CD14-positive monocyte (primary cell): ENCODE results near the gene NEK4. TPM values are rescaled to one million over a fixed set of nuclear protein-coding genes. Genes with fewer than 3 reads are reported as not detected.

Source experiments
- DNase-seq, 3 donors: peaks; one replicate each; pipeline ENCODE4 v3.0.0-alpha.2; 2011 to 2022
- H2AFZ ChIP-seq: 2 replicates; pipeline ENCODE4 v1.6.0; 2012; ENCODE audit warnings: mild to moderate bottlenecking, low read depth, low read length, inconsistent platforms; ENCODE audit not compliant: insufficient read depth, poor library complexity, severe bottlenecking
- H3K27ac ChIP-seq, 2 donors: 1 replicate in 1 of 2; 2 replicates in 1 of 2; pipeline ENCODE4 v1.5.1; 2012 to 2013; ENCODE audit warnings: low read length in 2 of 2, control low read depth in 1 of 2, inconsistent platforms in 1 of 2, low read depth in 1 of 2, mild to moderate bottlenecking in 1 of 2
- H3K27me3 ChIP-seq, 2 donors: one replicate each; pipeline versions ENCODE4 v1.6.0 to v1.6.1; 2011 to 2013; ENCODE audit warnings: low read length in 2 of 2; ENCODE audit not compliant: control insufficient read depth in 2 of 2, insufficient read depth in 2 of 2
- H3K36me3 ChIP-seq, 2 donors: replicated peaks in 1 of 2; 1 replicate in 1 of 2; 2 replicates in 1 of 2; pipeline versions ENCODE4 v1.5.1 to v1.6.1; 2012 to 2013; ENCODE audit warnings: low read length in 2 of 2, control low read depth in 1 of 2, inconsistent platforms in 1 of 2, mild to moderate bottlenecking in 1 of 2; ENCODE audit not compliant: insufficient read depth in 2 of 2, control insufficient read depth in 1 of 2
- H3K4me1 ChIP-seq, 2 donors: 1 replicate in 1 of 2; 2 replicates in 1 of 2; pipeline versions ENCODE4 v1.5.1 to v1.6.1; 2012 to 2013; ENCODE audit warnings: low read length in 2 of 2, control low read depth in 1 of 2, inconsistent platforms in 1 of 2, mild to moderate bottlenecking in 1 of 2, moderate library complexity in 1 of 2; ENCODE audit not compliant: insufficient read depth in 2 of 2, control insufficient read depth in 1 of 2
- H3K4me2 ChIP-seq: replicated peaks from 2 replicates; pipeline ENCODE3; 2012; ENCODE audit warnings: low read length, moderate library complexity, mild to moderate bottlenecking; ENCODE audit not compliant: poor library complexity, severe bottlenecking; ENCODE audit errors: extremely low read depth
- H3K4me3 ChIP-seq, 3 experiments: fragments of 200-600 bp in 1 of 3; sonication (generic) in 1 of 3; replicated peaks in 1 of 3; 1 replicate in 2 of 3; 2 replicates in 1 of 3; pipeline ENCODE4 v1.5.1; 2011 to 2013; ENCODE audit warnings: low read length in 3 of 3, mild to moderate bottlenecking in 3 of 3, control low read depth in 2 of 3, low read depth in 2 of 3, inconsistent platforms in 1 of 3, moderate library complexity in 1 of 3
- H3K79me2 ChIP-seq: 2 replicates; pipeline ENCODE4 v1.6.0; 2012; ENCODE audit warnings: mild to moderate bottlenecking, control low read depth, inconsistent platforms, low read length, moderate library complexity; ENCODE audit not compliant: insufficient read depth
- H3K9ac ChIP-seq: 2 replicates; pipeline ENCODE4 v1.6.0; 2017; ENCODE audit warnings: low read length, mild to moderate bottlenecking; ENCODE audit not compliant: insufficient read depth, poor library complexity, severe bottlenecking
- H3K9me3 ChIP-seq, 2 donors: replicated peaks in 1 of 2; 1 replicate in 1 of 2; 2 replicates in 1 of 2; pipeline versions ENCODE4 v1.5.1 to v1.6.1; 2012 to 2013; ENCODE audit warnings: low read length in 2 of 2, control low read depth in 1 of 2; ENCODE audit not compliant: control insufficient read depth in 1 of 2, insufficient read depth in 1 of 2
- H4K20me1 ChIP-seq: 2 replicates; pipeline ENCODE4 v1.6.0; 2012; ENCODE audit warnings: mild to moderate bottlenecking, low read length, control low read depth, moderate library complexity; ENCODE audit not compliant: insufficient read depth
- H3K27ac Mint-ChIP-seq, 7 donors: one replicate each; pipeline ENCODE4 v1.8.0; 2020; ENCODE audit warnings: mild to moderate bottlenecking in 7 of 7, mixed read lengths in 7 of 7, moderate library complexity in 6 of 7, inconsistent platforms in 2 of 7
- H3K27me3 Mint-ChIP-seq, 3 donors: one replicate each; pipeline ENCODE4 v1.8.0; 2021 to 2022; ENCODE audit warnings: low read depth in 3 of 3, mild to moderate bottlenecking in 3 of 3, mixed read lengths in 3 of 3, moderate library complexity in 3 of 3, inconsistent platforms in 1 of 3
- H3K36me3 Mint-ChIP-seq, 2 donors: one replicate each; pipeline ENCODE4 v1.8.0; 2020; ENCODE audit warnings: mixed read lengths in 2 of 2, inconsistent platforms in 1 of 2, mild to moderate bottlenecking in 1 of 2
- H3K4me1 Mint-ChIP-seq: one replicate; pipeline ENCODE4 v1.8.0; 2020; ENCODE audit warnings: mild to moderate bottlenecking, mixed read lengths
- H3K4me3 Mint-ChIP-seq, 2 donors: one replicate each; pipeline ENCODE4 v1.8.0; 2020; ENCODE audit warnings: mild to moderate bottlenecking in 2 of 2, mixed read lengths in 2 of 2, moderate library complexity in 1 of 2
- H3K9me3 Mint-ChIP-seq, 7 donors: one replicate each; pipeline ENCODE4 v1.8.0; 2020 to 2022; ENCODE audit warnings: mixed read lengths in 7 of 7, mild to moderate bottlenecking in 6 of 7, moderate library complexity in 6 of 7, inconsistent platforms in 2 of 7
- WGBS: methylation state at CpG from one replicate; pipeline ENCODE4 v1.1.5; 2013; ENCODE audit warnings: missing lambda C conversion rate; ENCODE audit not compliant: insufficient coverage; 5-methylcytosine and 5-hydroxymethylcytosine counted together
- intact Hi-C, 2 donors: fragments of 100-400 bp; cut with micrococcal nuclease; formaldehyde crosslinking; loops; one replicate each; pipeline versions ENCODE4 v1.15.0 to v1.15.1; 2023
- polyA plus RNA-seq, 3 donors: library from polyadenylated mRNA; depleted of rRNA in 1 of 3; unstranded in 2 of 3; stranded (reverse) in 1 of 3; fragments of 300-500 nt in 2 of 3; fragments of >200 nt in 1 of 3; fragmentation: Illumina TruSeq in 2 of 3; gene quantifications; 1 replicate in 2 of 3; 2 replicates in 1 of 3; pipeline ENCODE4 v1.2.3, GENCODE V29; 2012 to 2021
- TF ChIP-seq, protein P1 (sequence below): fragments of 200-600 bp; IDR thresholded peaks from one replicate; pipeline ENCODE4 v1.8.0; 2022; ENCODE audit warnings: antibody characterized with exemption, mild to moderate bottlenecking

The NEK4 gene
- polyA plus RNA-seq, 3 donors: 13.7 to 17.5 (median 17.4) TPM

DNA sequence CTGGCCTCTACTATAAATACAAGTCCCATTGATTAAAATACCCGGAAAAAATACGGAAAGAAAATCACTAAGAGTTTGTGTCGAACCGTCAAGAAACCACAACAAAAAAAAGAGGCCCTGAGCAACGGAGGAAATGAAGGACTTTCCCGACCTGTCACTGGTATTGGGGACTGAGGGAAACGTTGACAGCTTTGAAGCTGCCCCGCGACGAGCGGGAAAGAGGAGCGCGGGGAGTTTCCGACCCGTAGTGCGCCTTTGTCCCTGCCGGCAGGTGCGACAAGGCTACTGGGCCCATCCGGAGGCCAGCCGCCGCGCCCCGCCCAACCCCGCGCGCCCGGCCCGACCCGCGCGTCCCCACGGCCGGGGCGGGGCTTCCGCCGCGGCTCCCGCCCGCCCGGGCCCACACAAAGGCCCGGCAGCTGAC, 85.4 kb downstream of the NEK4 start:
- under 1% methylated on average over 33 of the region's 41 CpGs for WGBS
- peak overlapping the region; percentile 91 for H3K4me2 ChIP-seq
- peaks cover 36% of the 10 kb centered on the region for H4K20me1 ChIP-seq
- Mint-ChIP-seq H3K9me3 (no peaks in the 10 kb centered on the region), H3K36me3 (peaks cover 32 to 39% of the 10 kb centered on the region in 2 donors), H3K4me1 (peaks cover 48% of the 10 kb centered on the region), H3K27ac (peak overlapping the region; percentile 93 to 98 (median 96)), H3K4me3 (peak overlapping the region; percentile 85 to 96), H3K27me3 (peaks cover 0 to 2% (median 0%) of the 10 kb centered on the region in 3 donors)
- peak overlapping the region; percentile 86 for H2AFZ ChIP-seq
- H3K4me3 ChIP-seq: peak overlapping the region; percentile 82 to 89 (median 82)
- TF ChIP-seq, protein P1, sequence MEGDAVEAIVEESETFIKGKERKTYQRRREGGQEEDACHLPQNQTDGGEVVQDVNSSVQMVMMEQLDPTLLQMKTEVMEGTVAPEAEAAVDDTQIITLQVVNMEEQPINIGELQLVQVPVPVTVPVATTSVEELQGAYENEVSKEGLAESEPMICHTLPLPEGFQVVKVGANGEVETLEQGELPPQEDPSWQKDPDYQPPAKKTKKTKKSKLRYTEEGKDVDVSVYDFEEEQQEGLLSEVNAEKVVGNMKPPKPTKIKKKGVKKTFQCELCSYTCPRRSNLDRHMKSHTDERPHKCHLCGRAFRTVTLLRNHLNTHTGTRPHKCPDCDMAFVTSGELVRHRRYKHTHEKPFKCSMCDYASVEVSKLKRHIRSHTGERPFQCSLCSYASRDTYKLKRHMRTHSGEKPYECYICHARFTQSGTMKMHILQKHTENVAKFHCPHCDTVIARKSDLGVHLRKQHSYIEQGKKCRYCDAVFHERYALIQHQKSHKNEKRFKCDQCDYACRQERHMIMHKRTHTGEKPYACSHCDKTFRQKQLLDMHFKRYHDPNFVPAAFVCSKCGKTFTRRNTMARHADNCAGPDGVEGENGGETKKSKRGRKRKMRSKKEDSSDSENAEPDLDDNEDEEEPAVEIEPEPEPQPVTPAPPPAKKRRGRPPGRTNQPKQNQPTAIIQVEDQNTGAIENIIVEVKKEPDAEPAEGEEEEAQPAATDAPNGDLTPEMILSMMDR: no peak
- peaks cover 76% of the 10 kb centered on the region for H3K79me2 ChIP-seq
- H3K27me3 ChIP-seq: no peaks in the 10 kb centered on the region
- H3K9me3 ChIP-seq: no peaks in the 10 kb centered on the region
- DNase-seq: peak; percentile 42 to 86 (median 63)
- peak overlapping the region; percentile 76 to 89 for H3K27ac ChIP-seq
- peaks cover 48 to 59% of the 10 kb centered on the region in 2 donors for H3K4me1 ChIP-seq
- peak overlapping the region; percentile 80 for H3K9ac ChIP-seq
- intact Hi-C loops: loop anchor here in 1 of 2 donors (10.0 kb wide), 1 partner anchor 150 kb away; the partner anchor contains the start of genes NT5DC2 and UQCC5
- H3K36me3 ChIP-seq: peaks cover 34 to 41% of the 10 kb centered on the region in 2 donors

DNA sequence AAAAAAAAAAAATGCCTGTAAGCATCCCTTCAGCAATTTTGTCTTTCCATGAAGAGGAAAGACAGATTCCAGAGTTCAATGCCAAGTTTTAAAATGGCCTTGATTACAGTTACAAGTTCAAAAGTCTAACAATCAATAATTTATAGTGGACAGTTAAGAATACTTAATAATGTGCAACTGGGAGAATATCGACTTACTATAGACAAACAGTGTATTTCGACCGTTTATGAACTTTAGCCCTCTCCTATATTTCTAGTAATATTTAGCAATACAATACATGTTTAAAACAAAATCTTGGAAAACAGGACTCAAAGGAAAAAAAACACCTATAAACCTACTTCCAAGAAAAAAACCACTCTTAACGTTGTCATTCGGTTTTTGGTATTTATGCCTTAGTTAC, 86.6 kb downstream of the NEK4 start:
- H3K27ac ChIP-seq: peak overlapping the region in 1 of 2 donors; percentile 89
- Mint-ChIP-seq H3K4me1 (peaks cover 58% of the 10 kb centered on the region), H3K36me3 (peaks cover 32 to 38% of the 10 kb centered on the region in 2 donors), H3K4me3 (no peak overlapping the region), H3K27me3 (peaks cover 0 to 2% (median 0%) of the 10 kb centered on the region in 3 donors), H3K27ac (peak overlapping the region in 3 of 7 donors; percentile 94 to 98 (median 95)), H3K9me3 (no peaks in the 10 kb centered on the region)
- TF ChIP-seq, protein P1: no peak
- no peaks in the 10 kb centered on the region for H3K27me3 ChIP-seq
- peak overlapping the region; percentile 91 for H3K4me2 ChIP-seq
- H4K20me1 ChIP-seq: peaks cover 46% of the 10 kb centered on the region
- peaks cover 87% of the 10 kb centered on the region for H3K79me2 ChIP-seq
- no peaks in the 10 kb centered on the region for H3K9me3 ChIP-seq
- intact Hi-C loops: loop anchor here in 1 of 2 donors (10.0 kb wide), 1 partner anchor 149 kb away; the partner anchor contains the start of genes NT5DC2 and UQCC5
- no peak overlapping the region for H2AFZ ChIP-seq
- H3K4me1 ChIP-seq: peaks cover 52 to 66% of the 10 kb centered on the region in 2 donors
- peaks cover 33 to 41% of the 10 kb centered on the region in 2 donors for H3K36me3 ChIP-seq
- DNase-seq: no peak
- no peak overlapping the region for H3K9ac ChIP-seq
- WGBS: no CpG with 5 or more reads among the region's 5 CpGs
- peak overlapping the region in 1 of 3 experiments; percentile 89 for H3K4me3 ChIP-seq
